ENCODE results near the gene PCED1B. TPM values are rescaled to one million over a fixed set of nuclear protein-coding genes. Genes with fewer than 3 reads are reported as not detected.
A peak's percentile ranks its signal among the peaks of the same experiment; 100 is the strongest.

The PCED1B gene
- total RNA-seq, 2 donors from 2014 or later: 6.6 to 12.3 TPM

DNA sequence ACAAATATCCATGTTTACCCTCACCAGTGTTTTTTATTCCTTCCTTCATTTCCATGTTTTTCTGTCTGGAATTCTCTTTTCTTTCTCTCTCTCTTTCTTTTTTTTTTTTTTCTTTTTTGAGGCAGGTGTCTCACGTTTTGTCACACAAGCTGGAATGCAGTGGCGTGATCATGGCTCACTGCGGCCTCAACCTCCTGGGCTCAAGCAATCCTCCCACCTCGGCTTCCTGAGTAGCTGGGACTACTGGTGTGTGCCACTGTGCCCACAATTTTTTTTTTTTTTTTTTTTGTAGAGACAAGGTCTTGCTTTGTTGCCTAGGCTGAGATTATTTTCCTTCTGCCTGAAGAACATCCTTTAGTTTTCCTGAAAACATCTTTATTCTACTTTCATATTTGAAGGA is 15.4 kb downstream of the PCED1B start:
- Histone ChIP-seq H3K27me3 (replicated peaks; ENCODE audit: insufficient read depth) (no peaks in the 10 kb centered on the region), H3K36me3 (no peaks in the 10 kb centered on the region), H3K27ac (no peak overlapping the region), H3K4me1 (ENCODE audit: control insufficient read depth in 1 of 2, low read depth in 2 of 2) (peaks cover 7 to 28% of the 10 kb centered on the region in 2 donors), H3K9me3 (no peaks in the 10 kb centered on the region), H3K4me3 (no peak overlapping the region)
- ATAC-seq (ENCODE audit: insufficient number of reproducible peaks, low FRiP score, low read depth) (no peak), DNase-seq (ENCODE audit: low spot score) (no peak)
- TF ChIP-seq, protein P1, sequence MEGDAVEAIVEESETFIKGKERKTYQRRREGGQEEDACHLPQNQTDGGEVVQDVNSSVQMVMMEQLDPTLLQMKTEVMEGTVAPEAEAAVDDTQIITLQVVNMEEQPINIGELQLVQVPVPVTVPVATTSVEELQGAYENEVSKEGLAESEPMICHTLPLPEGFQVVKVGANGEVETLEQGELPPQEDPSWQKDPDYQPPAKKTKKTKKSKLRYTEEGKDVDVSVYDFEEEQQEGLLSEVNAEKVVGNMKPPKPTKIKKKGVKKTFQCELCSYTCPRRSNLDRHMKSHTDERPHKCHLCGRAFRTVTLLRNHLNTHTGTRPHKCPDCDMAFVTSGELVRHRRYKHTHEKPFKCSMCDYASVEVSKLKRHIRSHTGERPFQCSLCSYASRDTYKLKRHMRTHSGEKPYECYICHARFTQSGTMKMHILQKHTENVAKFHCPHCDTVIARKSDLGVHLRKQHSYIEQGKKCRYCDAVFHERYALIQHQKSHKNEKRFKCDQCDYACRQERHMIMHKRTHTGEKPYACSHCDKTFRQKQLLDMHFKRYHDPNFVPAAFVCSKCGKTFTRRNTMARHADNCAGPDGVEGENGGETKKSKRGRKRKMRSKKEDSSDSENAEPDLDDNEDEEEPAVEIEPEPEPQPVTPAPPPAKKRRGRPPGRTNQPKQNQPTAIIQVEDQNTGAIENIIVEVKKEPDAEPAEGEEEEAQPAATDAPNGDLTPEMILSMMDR (IDR thresholded peaks at IDR 0.05): no peak

DNA sequence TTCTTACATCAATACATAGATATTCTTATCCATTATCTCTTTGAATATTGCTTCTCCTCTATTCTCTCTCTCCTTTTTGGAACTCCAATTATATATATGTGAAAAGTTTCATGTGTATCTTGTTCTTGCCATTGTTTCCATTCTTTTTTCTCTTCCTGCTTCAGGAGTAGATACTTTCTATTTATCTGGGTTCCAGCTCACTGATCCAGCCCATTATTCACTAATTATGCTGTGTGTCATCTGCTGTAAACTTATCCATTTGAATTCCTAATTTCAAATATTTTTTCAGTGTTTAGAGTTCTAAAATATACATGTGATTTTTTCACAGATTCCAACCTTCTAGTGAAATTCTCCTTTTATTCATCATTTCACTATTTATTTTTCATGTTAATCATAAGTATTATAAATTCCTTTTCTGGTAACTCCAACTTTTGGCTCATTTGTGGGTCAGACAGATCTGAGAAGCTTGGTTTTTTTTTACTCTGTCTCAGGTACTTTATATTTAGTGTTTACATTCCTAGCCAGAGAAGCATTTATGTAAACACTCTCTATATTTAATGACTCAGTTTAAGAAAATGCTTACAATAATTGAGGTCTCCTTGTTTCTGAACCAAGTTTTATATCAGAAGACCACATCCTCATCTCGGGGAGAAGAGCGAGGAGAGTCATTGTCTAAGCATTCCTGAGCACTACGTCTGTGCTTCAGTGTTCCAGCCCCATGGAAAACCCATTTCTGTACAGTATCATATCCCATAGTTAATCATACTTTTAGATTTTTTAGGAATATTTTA is 16.2 kb downstream of the PCED1B start:
- ATAC-seq (ENCODE audit: insufficient number of reproducible peaks, low FRiP score, low read depth) (no peak), DNase-seq (ENCODE audit: low spot score) (no peak)
- TF ChIP-seq, protein P1 (IDR thresholded peaks at IDR 0.05): no peak
- no peaks in the 10 kb centered on the region for H3K36me3 ChIP-seq
- H3K4me1 ChIP-seq (ENCODE audit: control insufficient read depth in 1 of 2, low read depth in 2 of 2): peaks cover 11 to 37% of the 10 kb centered on the region in 2 donors
- no peak overlapping the region for H3K27ac ChIP-seq
- no peaks in the 10 kb centered on the region for H3K27me3 ChIP-seq (replicated peaks; ENCODE audit: insufficient read depth)
- H3K4me3 ChIP-seq: no peak overlapping the region
- no peaks in the 10 kb centered on the region for H3K9me3 ChIP-seq

DNA sequence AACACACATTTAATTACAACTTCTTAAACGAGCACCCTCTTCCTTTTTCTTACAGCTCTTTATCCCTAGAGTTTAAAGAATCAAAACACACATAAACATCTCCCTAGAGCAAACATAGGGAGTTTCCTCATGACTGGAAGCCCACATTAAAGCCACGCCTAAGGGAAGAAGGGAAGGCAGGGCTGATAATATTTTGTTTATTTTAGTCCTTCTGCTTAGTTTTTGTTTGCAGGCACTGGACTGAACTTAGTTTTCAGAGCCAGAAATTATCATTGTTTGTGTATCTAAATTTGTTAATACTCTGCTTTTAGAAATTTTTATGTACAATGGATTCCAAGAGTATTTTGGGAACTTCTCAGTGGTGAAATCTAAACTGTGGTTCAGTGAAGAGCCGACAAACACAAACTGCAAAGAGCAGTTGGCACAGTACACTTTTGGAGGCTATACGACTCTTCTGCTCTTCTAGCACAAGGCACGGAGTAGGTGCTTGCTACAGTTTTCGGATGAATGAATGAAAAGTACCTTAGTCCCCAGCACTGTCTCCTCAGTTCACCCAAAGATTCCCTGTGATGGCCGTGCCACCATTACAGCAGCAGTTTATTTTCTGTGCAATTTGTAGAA is 18.0 kb downstream of the PCED1B start:
- ATAC-seq (ENCODE audit: insufficient number of reproducible peaks, low FRiP score, low read depth) (no peak), DNase-seq (ENCODE audit: low spot score) (no peak)
- H3K27me3 ChIP-seq (replicated peaks; ENCODE audit: insufficient read depth): no peaks in the 10 kb centered on the region
- peaks cover 14 to 43% of the 10 kb centered on the region in 2 donors for H3K4me1 ChIP-seq (ENCODE audit: control insufficient read depth in 1 of 2, low read depth in 2 of 2)
- H3K36me3 ChIP-seq: no peaks in the 10 kb centered on the region
- H3K27ac ChIP-seq: peak overlapping the region; percentile 72 to 75
- peak overlapping the region; percentile 48 for H3K4me3 ChIP-seq
- no peaks in the 10 kb centered on the region for H3K9me3 ChIP-seq
- TF ChIP-seq, protein P1 (IDR thresholded peaks at IDR 0.05): no peak

DNA sequence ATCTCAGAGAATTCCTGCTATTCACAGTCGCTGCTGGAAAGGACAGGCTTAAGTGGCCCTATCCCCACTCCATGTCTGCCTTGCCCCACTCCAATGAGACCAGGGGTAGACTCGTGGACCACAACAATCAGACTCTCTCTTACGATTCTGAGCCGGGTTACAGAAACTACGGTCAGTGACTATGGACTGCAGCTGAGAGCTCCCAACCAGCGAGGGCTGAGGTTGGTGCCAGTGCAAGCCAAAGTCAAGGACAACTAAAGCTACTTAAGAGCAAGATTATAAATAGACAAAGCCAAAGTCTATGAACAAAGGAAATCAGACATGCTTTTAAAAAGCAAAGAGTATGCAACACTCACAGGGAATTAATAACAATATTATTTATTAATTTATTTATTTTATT is 18.7 kb downstream of the PCED1B start:
- no peaks in the 10 kb centered on the region for H3K27me3 ChIP-seq (replicated peaks; ENCODE audit: insufficient read depth)
- TF ChIP-seq, protein P1 (IDR thresholded peaks at IDR 0.05): no peak
- peak overlapping the region; percentile 72 to 75 for H3K27ac ChIP-seq
- H3K36me3 ChIP-seq: no peaks in the 10 kb centered on the region
- H3K4me1 ChIP-seq (ENCODE audit: control insufficient read depth in 1 of 2, low read depth in 2 of 2): peaks cover 15 to 48% of the 10 kb centered on the region in 2 donors
- H3K9me3 ChIP-seq: no peaks in the 10 kb centered on the region
- peak overlapping the region; percentile 48 for H3K4me3 ChIP-seq
- ATAC-seq (ENCODE audit: insufficient number of reproducible peaks, low FRiP score, low read depth) (no peak), DNase-seq (ENCODE audit: low spot score) (no peak)

DNA sequence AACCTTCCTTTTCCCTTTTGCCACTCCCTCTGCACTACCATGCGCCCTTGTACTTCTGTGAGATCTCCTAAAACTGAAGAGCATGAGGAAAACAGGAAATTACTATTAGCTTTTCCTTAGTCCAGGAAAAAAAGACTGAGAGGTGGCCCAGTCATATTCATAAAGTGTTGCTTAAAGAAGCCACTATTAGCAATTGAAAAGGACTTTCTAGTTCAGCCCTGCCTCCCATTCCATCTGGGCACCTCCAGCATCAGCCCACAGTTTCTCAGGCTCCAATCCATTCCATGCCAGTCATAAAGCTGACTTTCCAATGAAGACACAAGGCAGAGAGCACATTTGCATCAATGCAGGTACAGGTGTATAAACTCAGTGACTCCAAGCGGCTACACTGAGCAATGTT is 20.2 kb downstream of the PCED1B start:
- Histone ChIP-seq H3K27ac (peak overlapping the region; percentile 72 to 75), H3K4me3 (no peak overlapping the region), H3K4me1 (ENCODE audit: control insufficient read depth in 1 of 2, low read depth in 2 of 2) (peaks cover 20 to 63% of the 10 kb centered on the region in 2 donors), H3K27me3 (replicated peaks; ENCODE audit: insufficient read depth) (no peaks in the 10 kb centered on the region), H3K9me3 (no peaks in the 10 kb centered on the region), H3K36me3 (no peaks in the 10 kb centered on the region)
- DNase-seq (ENCODE audit: low spot score) (no peak), ATAC-seq (ENCODE audit: insufficient number of reproducible peaks, low FRiP score, low read depth) (no peak)
- TF ChIP-seq, protein P1 (IDR thresholded peaks at IDR 0.05): no peak
